ENCODE measurements around the gene SSU72. TPM values are rescaled to one million over a fixed set of nuclear protein-coding genes. Genes with fewer than 3 reads are reported as not detected.

Gene SSU72
- 73.6 and 104 TPM in 2 replicates for polyA plus RNA-seq (2012; rRNA removed)
- polyA plus RNA-seq (2012; cell fraction: cytosol; rRNA removed): 90.3 and 97.8 TPM in 2 replicates
- 72.0 and 84.8 TPM in 2 replicates for polyA plus RNA-seq (2012; cell fraction: nucleus; rRNA removed)

GRCh38 chr1:1574721-1575537 is at the start of gene SSU72:
SSU72 (minus strand) TSS chr1:1574863; CDS start chr1:1574557, 306 bp downstream.
- Histone ChIP-seq H3K4me1 (ENCODE audit: control insufficient read depth in 1 of 2, insufficient read depth in 2 of 2, low read depth in 1 of 2, low read length in 1 of 2) (peaks cover 0 to 7% of the 10 kb centered on the region in 2 experiments; a peak in 1 of 4 replicates), H3F3A (replicated peaks; ENCODE audit: insufficient read depth) (peaks cover 14% of the 10 kb centered on the region), H3K4me3 (ENCODE audit: low read depth in 2 of 2, low read length in 1 of 2) (peak within 1 kb of the TSS; percentile 73 to 86), H3K27ac (ENCODE audit: low read depth in 2 of 2, low read length in 1 of 2) (peak within 1 kb of the TSS; percentile 94 to 97), H3K4me2 (peak within 1 kb of the TSS; percentile 84), H3K27me3 (ENCODE audit: insufficient read depth) (no peaks in the 10 kb centered on the region; the same call in 1 of the 2 replicates), H2AFZ (ENCODE audit: low read depth) (peak within 1 kb of the TSS; percentile 67; the same call in 1 of the 2 replicates), H3K9me2 (no peaks in the 10 kb centered on the region), H3K79me2 (ENCODE audit: insufficient read depth) (peaks cover 45% of the 10 kb centered on the region), H3K9ac (peak within 1 kb of the TSS; percentile 98), H3K9me3 (no peaks in the 10 kb centered on the region), H3K36me3 (replicated peaks in 1 of 2; ENCODE audit: control insufficient read depth in 1 of 2, insufficient read depth in 2 of 2, low read length in 1 of 2) (peaks cover 2 to 9% of the 10 kb centered on the region in 2 experiments), H4K20me1 (ENCODE audit: insufficient read depth) (peaks cover 17% of the 10 kb centered on the region)
- ChIA-PET POLR2A (no interaction called here), CTCF (interaction anchor here (1.1 to 1.3 kb wide), 2 partner anchors 11 to 22 kb away, joined by 3 read pairs; no protein-coding TSS in a partner anchor)
- 1% methylated on average over 40 of the region's 87 CpGs for WGBS (ENCODE audit: low lambda C conversion rate)
- peak; percentile 95 for DNase-seq
- peak; percentile 79 for TF ChIP-seq CHD2 (IDR thresholded peaks at IDR 0.05; ENCODE audit: low read length, partially characterized antibody)
- no peak for TF ChIP-seq USF2 (IDR thresholded peaks at IDR 0.05; ENCODE audit: borderline replicate concordance, low read depth, low read length)
- TF ChIP-seq POLR2AphosphoS5 (IDR thresholded peaks at IDR 0.05; ENCODE audit: low read depth, low read length): peak; percentile 90
- TF ChIP-seq SIN3A (IDR thresholded peaks at IDR 0.05; ENCODE audit: borderline replicate concordance, low read depth, low read length): no peak; the same call in 1 of the 2 replicates
- no peak for TF ChIP-seq CTCF (IDR thresholded peaks at IDR 0.05)
- TF ChIP-seq TEAD4 (IDR thresholded peaks at IDR 0.05; ENCODE audit: borderline replicate concordance, insufficient read depth): no peak
- TF ChIP-seq ZBTB33 (IDR thresholded peaks at IDR 0.05; ENCODE audit: borderline replicate concordance, low read depth): no peak
- peak; percentile 22; the same call in 1 of the 2 replicates for TF ChIP-seq MXI1 (IDR thresholded peaks at IDR 0.05; ENCODE audit: low read depth, low read length)
- TF ChIP-seq RXRA (IDR thresholded peaks at IDR 0.05; ENCODE audit: borderline replicate concordance, low read depth): no peak
- TF ChIP-seq JUND (IDR thresholded peaks at IDR 0.05): no peak
- TF ChIP-seq EZH2phosphoT487 (IDR thresholded peaks at IDR 0.05; ENCODE audit: borderline replicate concordance, low read depth): no peak
- TF ChIP-seq MAX (IDR thresholded peaks at IDR 0.05; ENCODE audit: low read depth): 0 out of 2 replicates have a peak, but pooled peaks have one; percentile 32
- TF ChIP-seq RFX5 (IDR thresholded peaks at IDR 0.05; ENCODE audit: low read length): no peak
- TF ChIP-seq FOXM1 (IDR thresholded peaks at IDR 0.05; ENCODE audit: low read depth): no peak
- 0 out of 2 replicates have a peak, but pooled peaks have one; percentile 11 for TF ChIP-seq NRF1 (IDR thresholded peaks at IDR 0.05; ENCODE audit: low read depth, low read length)
- TF ChIP-seq RAD21 (IDR thresholded peaks at IDR 0.05; ENCODE audit: low read length): no peak
- TF ChIP-seq MEF2A (IDR thresholded peaks at IDR 0.05; ENCODE audit: borderline replicate concordance, low read depth): no peak
- 0 out of 2 replicates have a peak, but pooled peaks have one; percentile 2 for TF ChIP-seq USF1 (IDR thresholded peaks at IDR 0.05; ENCODE audit: borderline replicate concordance, low read depth)
- TF ChIP-seq FOXJ3 (CRISPR knock-in tag; IDR thresholded peaks at IDR 0.05): peak; percentile 41; the same call in 1 of the 2 replicates
- TF ChIP-seq FOSL2 (IDR thresholded peaks at IDR 0.05; ENCODE audit: borderline replicate concordance, low read depth): no peak
- no peak for TF ChIP-seq TCF12 (IDR thresholded peaks at IDR 0.05)
- peak; percentile 58 for TF ChIP-seq GABPA (IDR thresholded peaks at IDR 0.05; ENCODE audit: low read depth)
- TF ChIP-seq TAF1 (IDR thresholded peaks at IDR 0.05; ENCODE audit: borderline replicate concordance, low read depth, low read length): peak; percentile 73; the same call in 1 of the 2 replicates
- no peak for TF ChIP-seq GATA2 (CRISPR knock-in tag; IDR thresholded peaks at IDR 0.05)
- no peak for TF ChIP-seq YY1 (IDR thresholded peaks at IDR 0.05; ENCODE audit: low read depth)
- no peak for TF ChIP-seq NFIC (IDR thresholded peaks at IDR 0.05; ENCODE audit: borderline replicate concordance)

Measured in SK-N-SH (cell line).